K562 (cell line): ENCODE results near the gene NLRP6. TPM values are rescaled to one million over a fixed set of nuclear protein-coding genes. Genes with fewer than 3 reads are reported as not detected.

Experiments used
- CBFA2T2 ChIP-seq: fragments of 450-650 bp; conservative IDR thresholded peaks from 2 replicates; pipeline ENCODE4 v1.6.1; 2017; ENCODE audit warnings: mild to moderate bottlenecking
- CBX2 ChIP-seq: fragments of 200-600 bp; sonication (generic); IDR thresholded peaks from one replicate; pipeline ENCODE4 v1.6.1; 2012; ENCODE audit warnings: mild to moderate bottlenecking, low read length, inconsistent platforms; ENCODE audit not compliant: insufficient read depth, poor library complexity, severe bottlenecking
- CXXC5 ChIP-seq: fragments of 250-450 bp; sonication (Bioruptor Pico); IDR thresholded peaks from 2 replicates; pipeline ENCODE4 v1.8.0; 2022; ENCODE audit warnings: inconsistent platforms, mild to moderate bottlenecking, moderate library complexity
- GABPA ChIP-seq: fragments of 200-800 bp; sonication (Bioruptor generic); conservative IDR thresholded peaks from 2 replicates; pipeline ENCODE4 v1.6.1; 2016; ENCODE audit warnings: low read depth, missing genetic modification characterization, missing compliant biosample characterization
- HCFC1 ChIP-seq: IDR thresholded peaks from 2 replicates; pipeline ENCODE4 v1.6.1; 2012; ENCODE audit warnings: low read depth, low read length, improper control_type of control experiment
- KLF10 ChIP-seq: fragments of 250-450 bp; sonication (Bioruptor Pico); IDR thresholded peaks from 2 replicates; pipeline ENCODE4 v1.6.1; 2021; ENCODE audit warnings: matching md5 sums
- MTA2 ChIP-seq: fragments of 450-650 bp; IDR thresholded peaks from 2 replicates; pipeline ENCODE4 v1.6.1; 2016; ENCODE audit warnings: low read depth
- NR1H2 ChIP-seq: sonication (generic); formaldehyde crosslinking; IDR thresholded peaks from 2 replicates; pipeline ENCODE4 v1.4.0; 2020; ENCODE audit warnings: mild to moderate bottlenecking, missing genetic modification reagents
- POLR2B ChIP-seq: fragments of 450-650 bp; IDR thresholded peaks from 2 replicates; pipeline ENCODE4 v1.6.1; 2018; ENCODE audit warnings: low read depth; ENCODE audit not compliant: partially characterized antibody
- RFX7 ChIP-seq: fragments of 250-450 bp; sonication (Bioruptor Pico); IDR thresholded peaks from 2 replicates; pipeline ENCODE4 v1.5.1; 2021; ENCODE audit warnings: mild to moderate bottlenecking
- SETDB1 ChIP-seq: IDR thresholded peaks from one replicate; pipeline ENCODE4 v1.6.1; 2012; ENCODE audit warnings: low read length, control low read depth, inconsistent platforms
- TBP ChIP-seq: optimal IDR thresholded peaks from 2 replicates; pipeline ENCODE3; 2011; ENCODE audit warnings: low read depth, low read length, improper control_type of control experiment
- ZFPM2 ChIP-seq: fragments of 250-450 bp; sonication (Bioruptor Pico); IDR thresholded peaks from 2 replicates; pipeline ENCODE4 v1.5.1; 2022; ENCODE audit warnings: mild to moderate bottlenecking
- polyA plus RNA-seq, 8 experiments: library from polyadenylated mRNA; depleted of rRNA in 4 of 8; stranded (reverse) in 5 of 8; unstranded in 3 of 8; fragments of >200 nt; fragmentation: Nextera tagmentation in 2 of 8; fragmentation: Illumina TruSeq in 1 of 8; extraction: Ambion mirVana in 2 of 8; extraction: Trizol in 1 of 8; gene quantifications; 2 replicates each; pipeline versions ENCODE4 v1.2.1 to v1.2.3, GENCODE V29; 2011 to 2014; ENCODE audit warnings: inconsistent platforms in 1 of 8, missing spikeins in 1 of 8
- total RNA-seq, 7 experiments: library from RNA; depleted of rRNA in 6 of 7; stranded (reverse); fragments of >200 nt in 6 of 7; fragmentation: Illumina TruSeq in 2 of 7; extraction: Trizol in 2 of 7; gene quantifications; 2 replicates each; pipeline versions ENCODE4 v1.2.1 to v1.2.3, GENCODE V29; 2011 to 2021; ENCODE audit warnings: low replicate concordance in 1 of 7
- TF ChIP-seq, protein P1 (sequence below): sonication (generic); formaldehyde crosslinking; IDR thresholded peaks from 2 replicates; pipeline ENCODE4 v1.8.1; 2023; ENCODE audit warnings: mild to moderate bottlenecking, missing genetic modification reagents
- TF ChIP-seq, protein P2 (sequence below): fragments of 450-650 bp; IDR thresholded peaks from 2 replicates; pipeline ENCODE4 v1.6.1; 2017; ENCODE audit warnings: antibody characterized with exemption, mild to moderate bottlenecking
- TF ChIP-seq, protein P3 (sequence below): fragments of 450-650 bp; IDR thresholded peaks from 2 replicates; pipeline ENCODE4 v1.6.1; 2017; ENCODE audit warnings: mild to moderate bottlenecking, moderate library complexity
- TF ChIP-seq, protein P4 (sequence below): sonication (generic); formaldehyde crosslinking; IDR thresholded peaks from 2 replicates; pipeline ENCODE4 v1.8.1; 2023; ENCODE audit warnings: mild to moderate bottlenecking, missing genetic modification reagents

Gene NLRP6
- total and polyA plus RNA-seq, 9 of the 15 experiments (the other 6 are each of a cell fraction or from before 2014, with no cell fraction given): 0.03 to 0.18 (median 0.15) TPM; not detected in 5

DNA sequence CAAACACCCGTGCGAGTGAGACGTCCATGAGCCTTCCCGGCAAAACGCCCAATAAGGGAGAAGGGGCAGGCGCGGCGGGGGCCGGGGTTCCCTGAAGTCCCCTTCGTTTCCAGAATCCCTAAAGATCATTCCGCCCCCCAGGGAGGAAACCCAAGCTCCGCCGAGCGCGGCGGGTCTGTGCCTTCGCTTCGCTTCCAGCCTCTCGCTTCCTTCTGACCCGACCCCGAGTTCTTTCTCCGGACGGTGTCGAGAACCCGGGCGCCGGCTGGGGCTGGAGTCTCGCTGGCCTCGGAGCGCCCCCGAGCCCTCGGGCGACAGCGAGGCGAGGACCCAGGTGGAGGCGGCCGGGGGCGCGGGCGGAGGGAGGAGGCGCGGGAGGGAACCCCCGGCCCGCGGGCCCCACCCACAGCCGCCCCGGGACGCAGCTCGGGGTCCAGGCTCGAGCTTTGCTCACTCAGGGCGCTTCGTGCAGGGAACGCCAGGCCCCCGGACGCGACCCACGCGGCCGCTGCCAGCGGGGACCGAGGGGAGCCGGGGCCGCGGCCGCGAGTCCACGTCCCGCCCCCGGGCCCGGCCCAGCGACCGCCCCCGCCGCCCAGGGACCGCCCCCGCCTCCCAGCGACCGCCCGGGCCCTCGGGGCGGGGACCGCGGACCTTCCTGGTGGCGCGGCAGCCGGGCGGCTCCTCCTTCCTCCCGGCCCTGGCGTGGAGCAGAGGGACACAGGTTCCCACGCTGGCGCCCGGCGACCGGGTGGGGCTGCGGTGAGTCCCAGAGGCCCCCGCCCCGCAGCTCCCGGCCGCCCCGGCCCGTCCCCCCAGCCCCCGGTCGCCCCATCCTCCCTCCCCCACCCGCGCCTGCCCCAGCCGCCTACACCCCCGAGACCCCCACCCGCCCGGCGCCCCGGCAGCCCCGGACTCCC, 10.5 kb downstream of the NLRP6 start, which contains the start of gene PGGHG (continued):
- TF ChIP-seq ZFPM2 (CRISPR knock-in tag) (no peak), CBFA2T2 (no peak), NR1H2 (CRISPR knock-in tag) (no peak), MTA2 (no peak), SETDB1 (no peak), CBX2 (no peak), KLF10 (no peak), TBP (peak; percentile 47), POLR2B (no peak), CXXC5 (CRISPR knock-in tag) (peak; percentile 64), GABPA (peak; percentile 46), RFX7 (CRISPR knock-in tag) (no peak), HCFC1 (no peak)
- TF ChIP-seq, protein P1, sequence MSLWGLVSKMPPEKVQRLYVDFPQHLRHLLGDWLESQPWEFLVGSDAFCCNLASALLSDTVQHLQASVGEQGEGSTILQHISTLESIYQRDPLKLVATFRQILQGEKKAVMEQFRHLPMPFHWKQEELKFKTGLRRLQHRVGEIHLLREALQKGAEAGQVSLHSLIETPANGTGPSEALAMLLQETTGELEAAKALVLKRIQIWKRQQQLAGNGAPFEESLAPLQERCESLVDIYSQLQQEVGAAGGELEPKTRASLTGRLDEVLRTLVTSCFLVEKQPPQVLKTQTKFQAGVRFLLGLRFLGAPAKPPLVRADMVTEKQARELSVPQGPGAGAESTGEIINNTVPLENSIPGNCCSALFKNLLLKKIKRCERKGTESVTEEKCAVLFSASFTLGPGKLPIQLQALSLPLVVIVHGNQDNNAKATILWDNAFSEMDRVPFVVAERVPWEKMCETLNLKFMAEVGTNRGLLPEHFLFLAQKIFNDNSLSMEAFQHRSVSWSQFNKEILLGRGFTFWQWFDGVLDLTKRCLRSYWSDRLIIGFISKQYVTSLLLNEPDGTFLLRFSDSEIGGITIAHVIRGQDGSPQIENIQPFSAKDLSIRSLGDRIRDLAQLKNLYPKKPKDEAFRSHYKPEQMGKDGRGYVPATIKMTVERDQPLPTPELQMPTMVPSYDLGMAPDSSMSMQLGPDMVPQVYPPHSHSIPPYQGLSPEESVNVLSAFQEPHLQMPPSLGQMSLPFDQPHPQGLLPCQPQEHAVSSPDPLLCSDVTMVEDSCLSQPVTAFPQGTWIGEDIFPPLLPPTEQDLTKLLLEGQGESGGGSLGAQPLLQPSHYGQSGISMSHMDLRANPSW (CRISPR knock-in tag): no peak
- TF ChIP-seq, protein P2, sequence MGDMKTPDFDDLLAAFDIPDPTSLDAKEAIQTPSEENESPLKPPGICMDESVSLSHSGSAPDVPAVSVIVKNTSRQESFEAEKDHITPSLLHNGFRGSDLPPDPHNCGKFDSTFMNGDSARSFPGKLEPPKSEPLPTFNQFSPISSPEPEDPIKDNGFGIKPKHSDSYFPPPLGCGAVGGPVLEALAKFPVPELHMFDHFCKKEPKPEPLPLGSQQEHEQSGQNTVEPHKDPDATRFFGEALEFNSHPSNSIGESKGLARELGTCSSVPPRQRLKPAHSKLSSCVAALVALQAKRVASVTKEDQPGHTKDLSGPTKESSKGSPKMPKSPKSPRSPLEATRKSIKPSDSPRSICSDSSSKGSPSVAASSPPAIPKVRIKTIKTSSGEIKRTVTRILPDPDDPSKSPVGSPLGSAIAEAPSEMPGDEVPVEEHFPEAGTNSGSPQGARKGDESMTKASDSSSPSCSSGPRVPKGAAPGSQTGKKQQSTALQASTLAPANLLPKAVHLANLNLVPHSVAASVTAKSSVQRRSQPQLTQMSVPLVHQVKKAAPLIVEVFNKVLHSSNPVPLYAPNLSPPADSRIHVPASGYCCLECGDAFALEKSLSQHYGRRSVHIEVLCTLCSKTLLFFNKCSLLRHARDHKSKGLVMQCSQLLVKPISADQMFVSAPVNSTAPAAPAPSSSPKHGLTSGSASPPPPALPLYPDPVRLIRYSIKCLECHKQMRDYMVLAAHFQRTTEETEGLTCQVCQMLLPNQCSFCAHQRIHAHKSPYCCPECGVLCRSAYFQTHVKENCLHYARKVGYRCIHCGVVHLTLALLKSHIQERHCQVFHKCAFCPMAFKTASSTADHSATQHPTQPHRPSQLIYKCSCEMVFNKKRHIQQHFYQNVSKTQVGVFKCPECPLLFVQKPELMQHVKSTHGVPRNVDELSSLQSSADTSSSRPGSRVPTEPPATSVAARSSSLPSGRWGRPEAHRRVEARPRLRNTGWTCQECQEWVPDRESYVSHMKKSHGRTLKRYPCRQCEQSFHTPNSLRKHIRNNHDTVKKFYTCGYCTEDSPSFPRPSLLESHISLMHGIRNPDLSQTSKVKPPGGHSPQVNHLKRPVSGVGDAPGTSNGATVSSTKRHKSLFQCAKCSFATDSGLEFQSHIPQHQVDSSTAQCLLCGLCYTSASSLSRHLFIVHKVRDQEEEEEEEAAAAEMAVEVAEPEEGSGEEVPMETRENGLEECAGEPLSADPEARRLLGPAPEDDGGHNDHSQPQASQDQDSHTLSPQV: peak; percentile 36; the same call in 1 of the 2 replicates
- TF ChIP-seq, protein P3, sequence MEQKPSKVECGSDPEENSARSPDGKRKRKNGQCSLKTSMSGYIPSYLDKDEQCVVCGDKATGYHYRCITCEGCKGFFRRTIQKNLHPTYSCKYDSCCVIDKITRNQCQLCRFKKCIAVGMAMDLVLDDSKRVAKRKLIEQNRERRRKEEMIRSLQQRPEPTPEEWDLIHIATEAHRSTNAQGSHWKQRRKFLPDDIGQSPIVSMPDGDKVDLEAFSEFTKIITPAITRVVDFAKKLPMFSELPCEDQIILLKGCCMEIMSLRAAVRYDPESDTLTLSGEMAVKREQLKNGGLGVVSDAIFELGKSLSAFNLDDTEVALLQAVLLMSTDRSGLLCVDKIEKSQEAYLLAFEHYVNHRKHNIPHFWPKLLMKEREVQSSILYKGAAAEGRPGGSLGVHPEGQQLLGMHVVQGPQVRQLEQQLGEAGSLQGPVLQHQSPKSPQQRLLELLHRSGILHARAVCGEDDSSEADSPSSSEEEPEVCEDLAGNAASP: no peak
- TF ChIP-seq, protein P4, sequence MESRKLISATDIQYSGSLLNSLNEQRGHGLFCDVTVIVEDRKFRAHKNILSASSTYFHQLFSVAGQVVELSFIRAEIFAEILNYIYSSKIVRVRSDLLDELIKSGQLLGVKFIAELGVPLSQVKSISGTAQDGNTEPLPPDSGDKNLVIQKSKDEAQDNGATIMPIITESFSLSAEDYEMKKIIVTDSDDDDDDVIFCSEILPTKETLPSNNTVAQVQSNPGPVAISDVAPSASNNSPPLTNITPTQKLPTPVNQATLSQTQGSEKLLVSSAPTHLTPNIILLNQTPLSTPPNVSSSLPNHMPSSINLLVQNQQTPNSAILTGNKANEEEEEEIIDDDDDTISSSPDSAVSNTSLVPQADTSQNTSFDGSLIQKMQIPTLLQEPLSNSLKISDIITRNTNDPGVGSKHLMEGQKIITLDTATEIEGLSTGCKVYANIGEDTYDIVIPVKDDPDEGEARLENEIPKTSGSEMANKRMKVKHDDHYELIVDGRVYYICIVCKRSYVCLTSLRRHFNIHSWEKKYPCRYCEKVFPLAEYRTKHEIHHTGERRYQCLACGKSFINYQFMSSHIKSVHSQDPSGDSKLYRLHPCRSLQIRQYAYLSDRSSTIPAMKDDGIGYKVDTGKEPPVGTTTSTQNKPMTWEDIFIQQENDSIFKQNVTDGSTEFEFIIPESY (CRISPR knock-in tag): no peak
